Measurements from ENCODE around the gene SPATA3. TPM values are rescaled to one million over a fixed set of nuclear protein-coding genes. Genes with fewer than 3 reads are reported as not detected.
A peak's percentile ranks its signal among the peaks of the same experiment; 100 is the strongest.

SPATA3 gene
- total and polyA plus RNA-seq, 2 of the 13 experiments (the other 11 are each of a cell fraction or from before 2014, with no cell fraction given): not detected

DNA sequence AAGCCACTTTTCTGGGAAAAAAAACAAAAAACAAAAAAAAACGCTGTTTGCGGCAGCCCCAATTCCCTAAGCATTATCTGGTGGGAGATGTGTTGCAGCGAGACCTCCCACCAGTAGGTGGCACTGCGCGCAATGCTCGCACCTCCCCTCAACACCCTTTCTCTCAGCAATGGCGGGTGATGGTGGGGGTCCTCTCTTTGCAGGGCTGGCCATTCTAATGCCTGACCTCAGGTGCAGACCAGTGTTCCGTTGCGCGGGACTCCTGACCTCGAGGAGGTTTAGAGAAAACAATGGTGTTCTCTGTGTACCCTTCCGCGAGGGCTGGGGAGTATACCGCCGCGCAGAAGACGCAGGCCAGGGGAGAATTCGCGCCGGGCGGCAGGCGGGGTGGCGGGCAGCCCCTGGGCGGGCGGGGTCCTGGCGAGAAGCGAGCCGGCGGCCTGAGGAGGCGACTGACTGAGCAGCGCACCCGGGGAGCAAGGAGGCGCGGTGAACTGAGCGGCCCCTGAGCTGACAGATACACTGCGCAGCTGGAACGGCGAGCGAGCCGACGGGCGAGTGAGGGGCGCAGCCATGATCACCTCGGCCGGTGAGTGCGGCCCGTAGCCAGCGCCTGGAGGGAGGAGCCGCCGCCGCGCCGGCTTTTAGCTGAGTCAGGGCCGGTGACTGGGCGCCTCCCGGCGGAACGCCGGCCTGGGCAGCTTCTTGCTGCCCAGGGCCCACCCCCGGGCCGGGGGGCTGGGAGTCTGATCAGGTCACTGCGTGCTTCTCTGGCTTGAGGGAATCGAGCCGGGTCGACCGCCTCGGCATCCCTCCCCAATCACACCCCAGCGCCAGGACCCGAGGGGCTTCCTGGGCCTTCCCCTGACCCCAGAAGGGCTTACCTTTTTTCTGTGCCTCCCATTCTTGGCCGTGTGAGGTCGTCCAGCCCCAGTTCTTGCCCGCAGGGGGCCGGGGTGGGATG lies 60.8 kb downstream of the SPATA3 start, which contains the start of gene PSMD1 (continued):
- TF ChIP-seq, protein P1, sequence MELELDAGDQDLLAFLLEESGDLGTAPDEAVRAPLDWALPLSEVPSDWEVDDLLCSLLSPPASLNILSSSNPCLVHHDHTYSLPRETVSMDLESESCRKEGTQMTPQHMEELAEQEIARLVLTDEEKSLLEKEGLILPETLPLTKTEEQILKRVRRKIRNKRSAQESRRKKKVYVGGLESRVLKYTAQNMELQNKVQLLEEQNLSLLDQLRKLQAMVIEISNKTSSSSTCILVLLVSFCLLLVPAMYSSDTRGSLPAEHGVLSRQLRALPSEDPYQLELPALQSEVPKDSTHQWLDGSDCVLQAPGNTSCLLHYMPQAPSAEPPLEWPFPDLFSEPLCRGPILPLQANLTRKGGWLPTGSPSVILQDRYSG (CRISPR knock-in tag; IDR thresholded peaks at IDR 0.05): no peak
- peak; percentile 39; the same call in 1 of the 2 replicates for TF ChIP-seq MYC (CRISPR knock-in tag; IDR thresholded peaks at IDR 0.05; ENCODE audit: borderline replicate concordance)
- no peak; the same call in 1 of the 2 replicates for TF ChIP-seq MIER2 (CRISPR knock-in tag; IDR thresholded peaks at IDR 0.05)
- TF ChIP-seq SNAPC2 (CRISPR knock-in tag; IDR thresholded peaks at IDR 0.05): 0 out of 2 replicates have a peak, but pooled peaks have one; percentile 38
- TF ChIP-seq ZNF549 (CRISPR knock-in tag; IDR thresholded peaks at IDR 0.05): no peak
- no peak; the same call in 1 of the 2 replicates for TF ChIP-seq SAFB2 (CRISPR knock-in tag; IDR thresholded peaks at IDR 0.05; ENCODE audit: borderline replicate concordance, low read depth)
- no peak for TF ChIP-seq HNRNPH1 (optimal IDR thresholded peaks at IDR 0.05; ENCODE audit: low read depth, low read length)
- TF ChIP-seq GTF2F1 (IDR thresholded peaks at IDR 0.05; ENCODE audit: low read length): 0 out of 2 replicates have a peak, but pooled peaks have one; percentile 11
- peak; percentile 69; the same call in 1 of the 2 replicates for TF ChIP-seq GFI1 (CRISPR knock-in tag; IDR thresholded peaks at IDR 0.05; ENCODE audit: borderline replicate concordance)
- peak; percentile 23 for TF ChIP-seq U2AF1 (optimal IDR thresholded peaks at IDR 0.05; ENCODE audit: low read depth, low read length)
- TF ChIP-seq PRMT3 (CRISPR knock-in tag; IDR thresholded peaks at IDR 0.05; ENCODE audit: borderline replicate concordance, low read depth): no peak
- TF ChIP-seq RBM22 (optimal IDR thresholded peaks at IDR 0.05; ENCODE audit: low read length): no peak
- TF ChIP-seq, protein P2, sequence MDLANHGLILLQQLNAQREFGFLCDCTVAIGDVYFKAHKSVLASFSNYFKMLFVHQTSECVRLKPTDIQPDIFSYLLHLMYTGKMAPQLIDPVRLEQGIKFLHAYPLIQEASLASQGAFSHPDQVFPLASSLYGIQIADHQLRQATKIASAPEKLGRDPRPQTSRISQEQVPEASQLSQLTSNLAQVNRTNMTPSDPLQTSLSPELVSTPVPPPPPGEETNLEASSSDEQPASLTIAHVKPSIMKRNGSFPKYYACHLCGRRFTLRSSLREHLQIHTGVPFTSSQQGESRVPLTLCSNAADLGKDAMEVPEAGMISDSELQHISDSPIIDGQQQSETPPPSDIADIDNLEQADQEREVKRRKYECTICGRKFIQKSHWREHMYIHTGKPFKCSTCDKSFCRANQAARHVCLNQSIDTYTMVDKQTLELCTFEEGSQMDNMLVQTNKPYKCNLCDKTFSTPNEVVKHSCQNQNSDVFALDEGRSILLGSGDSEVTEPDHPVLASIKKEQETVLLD (CRISPR knock-in tag; IDR thresholded peaks at IDR 0.05; ENCODE audit: low read depth): no peak
- no peak; the same call in 1 of the 2 replicates for TF ChIP-seq ETV6 (CRISPR knock-in tag; conservative IDR thresholded peaks at IDR 0.05)
- TF ChIP-seq MTF2 (CRISPR knock-in tag; IDR thresholded peaks at IDR 0.05; ENCODE audit: borderline replicate concordance): no peak
- no peak for TF ChIP-seq ZNF75D (CRISPR knock-in tag; IDR thresholded peaks at IDR 0.05; ENCODE audit: borderline replicate concordance)
- peak; percentile 79 for TF ChIP-seq RBM39 (IDR thresholded peaks at IDR 0.05; ENCODE audit: low read depth, low read length, poor library complexity, severe bottlenecking)
- no peak; the same call in 1 of the 2 replicates for TF ChIP-seq STAT5B (CRISPR knock-in tag; IDR thresholded peaks at IDR 0.05)
- TF ChIP-seq ZNF382 (CRISPR knock-in tag; IDR thresholded peaks at IDR 0.05; ENCODE audit: borderline replicate concordance): no peak
- no peak for TF ChIP-seq ZFP90 (CRISPR knock-in tag; IDR thresholded peaks at IDR 0.05; ENCODE audit: borderline replicate concordance)
- TF ChIP-seq, protein P3, sequence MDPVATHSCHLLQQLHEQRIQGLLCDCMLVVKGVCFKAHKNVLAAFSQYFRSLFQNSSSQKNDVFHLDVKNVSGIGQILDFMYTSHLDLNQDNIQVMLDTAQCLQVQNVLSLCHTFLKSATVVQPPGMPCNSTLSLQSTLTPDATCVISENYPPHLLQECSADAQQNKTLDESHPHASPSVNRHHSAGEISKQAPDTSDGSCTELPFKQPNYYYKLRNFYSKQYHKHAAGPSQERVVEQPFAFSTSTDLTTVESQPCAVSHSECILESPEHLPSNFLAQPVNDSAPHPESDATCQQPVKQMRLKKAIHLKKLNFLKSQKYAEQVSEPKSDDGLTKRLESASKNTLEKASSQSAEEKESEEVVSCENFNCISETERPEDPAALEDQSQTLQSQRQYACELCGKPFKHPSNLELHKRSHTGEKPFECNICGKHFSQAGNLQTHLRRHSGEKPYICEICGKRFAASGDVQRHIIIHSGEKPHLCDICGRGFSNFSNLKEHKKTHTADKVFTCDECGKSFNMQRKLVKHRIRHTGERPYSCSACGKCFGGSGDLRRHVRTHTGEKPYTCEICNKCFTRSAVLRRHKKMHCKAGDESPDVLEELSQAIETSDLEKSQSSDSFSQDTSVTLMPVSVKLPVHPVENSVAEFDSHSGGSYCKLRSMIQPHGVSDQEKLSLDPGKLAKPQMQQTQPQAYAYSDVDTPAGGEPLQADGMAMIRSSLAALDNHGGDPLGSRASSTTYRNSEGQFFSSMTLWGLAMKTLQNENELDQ (CRISPR knock-in tag; IDR thresholded peaks at IDR 0.05; ENCODE audit: borderline replicate concordance): peak; percentile 18; the same call in 1 of the 2 replicates
- TF ChIP-seq GZF1 (CRISPR knock-in tag; IDR thresholded peaks at IDR 0.05): no peak
- TF ChIP-seq CCDC6 (CRISPR knock-in tag; IDR thresholded peaks at IDR 0.05): peak; percentile 68
- TF ChIP-seq ZMAT3 (CRISPR knock-in tag; conservative IDR thresholded peaks at IDR 0.05): peak; percentile 58; the same call in 1 of the 2 replicates
- TF ChIP-seq ZNF326 (CRISPR knock-in tag; IDR thresholded peaks at IDR 0.05; ENCODE audit: borderline replicate concordance): no peak
